Bone marrow (tissue), 2 donors: Measurements from ENCODE around the gene GGT6.
A peak's percentile ranks its signal among the peaks of the same experiment; 100 is the strongest.
"Not testable (repeated sequence)": the region's sequence is repeated elsewhere in the genome, so short reads cannot be mapped to it uniquely, and the experiment has no call there.

ENCODE experiments used
- DNase-seq, 2 donors: peaks; one replicate each; lab custom pipeline; 2025; lab: John Stamatoyannopoulos, UW

GGT6 gene

GRCh38 chr17:4560421-4560820, at the start of gene GGT6:
TSS of gene GGT6 (minus strand) at chr17:4560577. CDS start at chr17:4560521, 56 bp downstream.
- DNase-seq = no peak

GRCh38 chr17:4610162-4610561, 49.8 kb upstream of the GGT6 start:
- DNase-seq = no peak

GRCh38 chr17:4609761-4610160, 49.4 kb upstream of the GGT6 start:
- DNase-seq = no peak

- DNase-seq = peak; percentile 27 to 78
Observed at GRCh38 chr17:4607773-4608187, 47.4 kb upstream of the GGT6 start.

- DNase-seq = no peak
Observed at GRCh38 chr17:4607261-4607741, 46.9 kb upstream of the GGT6 start.

GRCh38 chr17:4605826-4606225, 45.4 kb upstream of the GGT6 start:
- peak in 1 of 2 donors; percentile 85 for DNase-seq

- DNase-seq = not testable (repeated sequence)
Observed at GRCh38 chr17:4604736-4605135, 44.4 kb upstream of the GGT6 start.

- no peak for DNase-seq
Observed at GRCh38 chr17:4604111-4604644, 43.8 kb upstream of the GGT6 start.

- no peak for DNase-seq
Observed at GRCh38 chr17:4602041-4602440, 41.7 kb upstream of the GGT6 start.

GRCh38 chr17:4601326-4601725, 40.9 kb upstream of the GGT6 start:
- DNase-seq = no peak

- DNase-seq = no peak
Observed at GRCh38 chr17:4600563-4600962, 40.2 kb upstream of the GGT6 start.

GRCh38 chr17:4599505-4600281, 39.3 kb upstream of the GGT6 start:
- no peak for DNase-seq

- no peak for DNase-seq
Observed at GRCh38 chr17:4598776-4599504, 38.6 kb upstream of the GGT6 start.

GRCh38 chr17:4597975-4598374, 37.6 kb upstream of the GGT6 start:
- DNase-seq = no peak

- DNase-seq = no peak
Observed at GRCh38 chr17:4596636-4597380, 36.4 kb upstream of the GGT6 start.

- DNase-seq = not testable (repeated sequence)
Observed at GRCh38 chr17:4595685-4596342, 35.4 kb upstream of the GGT6 start.

GRCh38 chr17:4594931-4595684, 34.7 kb upstream of the GGT6 start:
- peak; percentile 12 to 62 for DNase-seq

- no peak for DNase-seq
Observed at GRCh38 chr17:4594406-4594805, 34.0 kb upstream of the GGT6 start.

GRCh38 chr17:4593021-4593421, 32.6 kb upstream of the GGT6 start:
- DNase-seq = no peak

- no peak for DNase-seq
Observed at GRCh38 chr17:4592240-4593005, 32.0 kb upstream of the GGT6 start.
